ENCODE measurements around the gene IL17F. TPM values are rescaled to one million over a fixed set of nuclear protein-coding genes. Genes with fewer than 3 reads are reported as not detected.

The IL17F gene
- total RNA-seq: not detected in 2 replicates

GRCh38 chr6:52244400-52244799 lies at the start of gene IL17F:
IL17F (minus strand) TSS chr6:52244500; CDS start chr6:52244429, 71 bp downstream.

GRCh38 chr6:52284460-52285176 lies 40.3 kb upstream of the IL17F start, which contains the start of gene MCM3:
MCM3 (minus strand) TSS chr6:52284742; CDS start chr6:52284674, 68 bp downstream.

Other genes with a start within 250 kb of the IL17F start
- gene PKHD1, start 156.9 kb downstream of the IL17F start, total RNA-seq: not detected in 2 replicates
- not detected in 2 replicates for gene IL17A, start 58.1 kb downstream of the IL17F start, total RNA-seq
- gene MCM3, start 40.2 kb upstream of the IL17F start, total RNA-seq: 48.9 and 57.9 TPM in 2 replicates
- gene PAQR8, start 117.7 kb upstream of the IL17F start, total RNA-seq: 3.7 and 5.5 TPM in 2 replicates
- gene EFHC1, start 175.8 kb upstream of the IL17F start, total RNA-seq: 35.5 and 55.3 TPM in 2 replicates

All from myometrial cell (primary cell).